Sigmoid colon (tissue), 4 donors: ENCODE measurements around the gene PEX5L.

ENCODE experiments used
- CTCF ChIP-seq, 4 experiments: fragments of 450-650 bp in 3 of 4; fragments of 200-600 bp in 1 of 4; IDR thresholded peaks; one replicate each; pipeline ENCODE4 v1.5.1; 2016 to 2019; ENCODE audit warnings: antibody characterized with exemption in 4 of 4, mild to moderate bottlenecking in 3 of 4, moderate library complexity in 2 of 4
- EP300 ChIP-seq, 4 donors: sonication (generic); formaldehyde crosslinking; IDR thresholded peaks; one replicate each; pipeline ENCODE4 v1.6.1; 2017; ENCODE audit warnings: antibody characterized with exemption in 4 of 4
- POLR2AphosphoS5 ChIP-seq, 4 donors: sonication (generic); formaldehyde crosslinking; IDR thresholded peaks; one replicate each; pipeline ENCODE4 v1.6.1; 2017; ENCODE audit warnings: antibody characterized with exemption in 4 of 4

GRCh38 chr3:179769411-179770247 is 267.1 kb downstream of the PEX5L start:
- TF ChIP-seq CTCF (IDR thresholded peaks at IDR 0.05): no peak
- TF ChIP-seq POLR2AphosphoS5 (IDR thresholded peaks at IDR 0.05): no peak
- TF ChIP-seq EP300 (IDR thresholded peaks at IDR 0.05): no peak
